GM12865 (cell line): ENCODE results near the gene SEMA6A.

Experiments used
- DNase-seq: peaks from one replicate; pipeline ENCODE4 v3.0.0; 2010; ENCODE audit warnings: low read depth
- H3K4me3 ChIP-seq: 2 replicates; pipeline ENCODE4 v1.5.1; 2011; ENCODE audit warnings: mild to moderate bottlenecking, low read depth, low read length, control low read depth
- CTCF ChIP-seq: IDR thresholded peaks from 2 replicates; pipeline ENCODE4 v1.5.1; 2011; ENCODE audit warnings: low read length, control low read depth, low read depth, inconsistent platforms; ENCODE audit not compliant: insufficient read depth; ENCODE audit errors: missing control alignments

SEMA6A gene

GRCh38 chr5:116394186-116394867 is 180.3 kb downstream of the SEMA6A start:
- H3K4me3 ChIP-seq: no peak overlapping the region
- no peak for TF ChIP-seq CTCF
- no peak for DNase-seq
